Stimulated activated CD4-positive, alpha-beta T cell treated with anti-CD3 and anti-CD28 coated beads, Interleukin-4, amount 100 ng/mL, for 24 hours (primary cell): ENCODE measurements around the gene GNA12.

Experiments used
- DNase-seq: peaks from one replicate; pipeline ENCODE4 v3.0.0-alpha.2; 2020

The GNA12 gene

GRCh38 chr7:2814946-2815874, 28.9 kb downstream of the GNA12 start:
- no peak for DNase-seq

- no peak for DNase-seq
Measured at GRCh38 chr7:2814186-2814945, 29.7 kb downstream of the GNA12 start.

GRCh38 chr7:2813350-2814185, 30.5 kb downstream of the GNA12 start:
- no peak for DNase-seq

GRCh38 chr7:2812831-2813230, 31.3 kb downstream of the GNA12 start:
- DNase-seq = no peak

GRCh38 chr7:2812114-2812487, 32.0 kb downstream of the GNA12 start:
- DNase-seq = no peak

GRCh38 chr7:2811476-2812113, 32.5 kb downstream of the GNA12 start:
- DNase-seq = no peak

- no peak for DNase-seq
Measured at GRCh38 chr7:2810682-2811415, 33.3 kb downstream of the GNA12 start.

- DNase-seq = no peak
Measured at GRCh38 chr7:2809903-2810625, 34.0 kb downstream of the GNA12 start.

GRCh38 chr7:2808891-2809665, 35.0 kb downstream of the GNA12 start:
- no peak for DNase-seq

GRCh38 chr7:2807845-2808772, 36.0 kb downstream of the GNA12 start:
- no peak for DNase-seq

GRCh38 chr7:2807460-2807844, 36.7 kb downstream of the GNA12 start:
- DNase-seq = no peak

- DNase-seq = no peak
Measured at GRCh38 chr7:2806571-2806970, 37.5 kb downstream of the GNA12 start.

GRCh38 chr7:2805213-2805944, 38.7 kb downstream of the GNA12 start:
- no peak for DNase-seq

- DNase-seq = no peak
Measured at GRCh38 chr7:2804227-2804763, 39.8 kb downstream of the GNA12 start.

- DNase-seq = no peak
Measured at GRCh38 chr7:2803755-2804154, 40.4 kb downstream of the GNA12 start.

GRCh38 chr7:2803342-2803692, 40.8 kb downstream of the GNA12 start:
- DNase-seq = no peak

- no peak for DNase-seq
Measured at GRCh38 chr7:2802504-2803341, 41.4 kb downstream of the GNA12 start.
